ENCODE measurements around the gene TMTC1.

GRCh38 chr12:29804019-29804418 lies 20.3 kb upstream of the TMTC1 start:
- TF ChIP-seq GATA2 (IDR thresholded peaks at IDR 0.05; ENCODE audit: low read depth, low read length) (no peak), GATA3 (IDR thresholded peaks at IDR 0.05; ENCODE audit: low read depth, low read length) (no peak)

Data from SH-SY5Y (cell line).